HG03571 (cell line): Measurements from ENCODE around the gene TMEM191C.
"Not testable (repeated sequence)": the region's sequence is repeated elsewhere in the genome, so short reads cannot be mapped to it uniquely, and the experiment has no call there.

ENCODE experiments used
- ATAC-seq: cut with Tn5 transposase; IDR thresholded peaks from one replicate; pipeline ENCODE4 v1.9.1; 2021; ENCODE audit not compliant: unreplicated experiment

The TMEM191C gene

DNA sequence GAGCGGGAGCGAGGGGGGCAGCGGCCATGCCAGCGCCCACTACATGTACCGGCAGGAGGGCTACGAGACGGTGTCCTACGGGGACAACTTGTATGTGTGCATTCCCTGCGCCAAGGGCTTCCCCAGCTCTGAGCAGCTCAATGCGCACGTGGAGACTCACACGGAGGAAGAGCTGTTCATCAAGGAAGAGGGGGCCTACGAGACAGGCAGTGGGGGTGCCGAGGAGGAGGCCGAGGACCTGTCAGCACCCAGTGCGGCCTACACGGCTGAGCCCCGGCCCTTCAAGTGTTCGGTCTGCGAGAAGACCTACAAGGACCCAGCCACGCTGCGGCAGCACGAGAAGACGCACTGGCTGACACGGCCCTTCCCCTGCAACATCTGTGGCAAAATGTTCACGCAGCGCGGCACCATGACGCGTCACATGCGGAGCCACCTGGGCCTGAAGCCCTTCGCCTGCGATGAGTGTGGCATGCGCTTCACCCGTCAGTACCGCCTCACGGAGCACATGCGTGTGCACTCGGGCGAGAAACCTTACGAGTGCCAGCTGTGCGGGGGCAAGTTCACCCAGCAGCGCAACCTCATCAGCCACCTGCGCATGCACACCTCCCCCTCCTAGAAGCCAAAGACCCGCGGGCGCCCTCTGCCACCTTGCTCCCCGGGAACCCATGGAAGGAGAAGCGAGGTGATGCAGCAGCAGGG lies 20.9 kb upstream of the TMEM191C start:
- ATAC-seq: no peak

GRCh38 chr22:21446827-21447690 lies 20.1 kb upstream of the TMEM191C start:
- ATAC-seq: no peak

- ATAC-seq: no peak
Observed at GRCh38 chr22:21447694-21448402, 19.3 kb upstream of the TMEM191C start.

GRCh38 chr22:21448627-21449416 lies 18.4 kb upstream of the TMEM191C start:
- no peak for ATAC-seq

- ATAC-seq: no peak
Observed at GRCh38 chr22:21449531-21450319, 17.5 kb upstream of the TMEM191C start.

GRCh38 chr22:21450320-21450831 lies 16.8 kb upstream of the TMEM191C start:
- no peak for ATAC-seq

GRCh38 chr22:21450858-21451353 lies 16.3 kb upstream of the TMEM191C start:
- ATAC-seq: no peak

DNA sequence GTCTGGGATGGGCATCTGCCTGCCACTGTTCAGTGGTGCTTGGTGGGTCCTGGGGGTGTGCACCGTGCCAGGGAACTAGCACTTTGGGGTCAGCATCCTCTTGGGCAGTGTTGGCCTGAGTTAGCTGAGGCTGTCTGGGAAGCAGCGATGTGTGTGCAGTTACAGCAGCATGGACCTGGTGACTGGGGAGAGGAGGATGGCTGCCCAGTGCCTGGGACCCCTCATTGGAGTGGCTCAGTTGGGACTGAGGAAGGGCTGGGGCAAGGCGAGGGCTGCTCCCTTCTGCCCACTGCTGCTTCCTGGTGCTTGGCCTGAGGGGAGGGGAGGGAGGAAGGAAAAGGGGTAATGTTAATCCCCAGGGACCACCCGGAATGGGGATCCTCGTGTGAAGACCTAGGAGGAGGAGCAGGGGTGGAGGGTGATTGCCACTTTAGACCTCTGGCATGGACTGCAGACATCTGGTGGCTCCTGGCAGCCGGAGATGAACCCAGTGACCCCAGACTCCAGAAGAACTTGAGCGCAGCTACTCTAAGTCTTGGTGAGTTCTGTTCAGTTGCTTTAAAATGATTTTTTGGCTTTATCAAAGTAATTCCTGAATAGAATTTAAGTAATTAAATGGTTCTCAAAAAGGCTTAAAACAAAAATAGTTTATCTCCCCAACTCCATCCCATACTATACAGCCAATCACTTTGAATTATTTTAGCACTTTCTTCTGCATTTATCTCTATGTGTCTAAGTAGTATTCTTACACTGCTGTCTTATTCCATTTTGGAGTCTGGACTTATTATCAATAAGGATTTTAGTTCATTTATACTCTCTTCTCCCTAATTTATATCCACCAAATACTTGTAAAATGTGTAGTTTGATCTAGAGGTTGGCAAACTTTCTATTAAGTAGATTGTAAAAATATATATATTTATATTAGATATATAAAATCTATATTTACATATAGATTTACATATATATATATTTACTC lies 15.4 kb upstream of the TMEM191C start:
- no peak for ATAC-seq

DNA sequence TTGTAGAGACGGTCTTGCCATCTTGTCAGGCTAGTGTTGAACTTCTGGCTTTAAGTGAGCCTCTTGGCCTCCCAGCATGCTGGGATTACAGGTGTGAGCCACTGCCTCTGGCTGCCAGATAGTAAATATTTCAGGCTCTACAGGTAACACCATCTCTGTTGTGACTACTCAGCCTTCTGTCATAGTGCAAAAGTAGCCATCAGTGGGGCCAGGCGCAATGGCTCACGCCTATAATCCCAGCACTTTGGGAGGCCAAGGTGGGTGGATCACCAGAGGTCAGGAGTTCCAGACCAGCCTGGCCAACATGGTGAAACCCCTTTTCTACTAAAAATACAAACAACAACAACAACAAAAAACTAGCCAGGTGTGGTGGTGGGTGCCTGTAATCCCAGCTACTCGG lies 14.5 kb upstream of the TMEM191C start:
- ATAC-seq: not testable (repeated sequence)

- ATAC-seq: not testable (repeated sequence)
Observed at GRCh38 chr22:21454998-21455333, 12.2 kb upstream of the TMEM191C start.

DNA sequence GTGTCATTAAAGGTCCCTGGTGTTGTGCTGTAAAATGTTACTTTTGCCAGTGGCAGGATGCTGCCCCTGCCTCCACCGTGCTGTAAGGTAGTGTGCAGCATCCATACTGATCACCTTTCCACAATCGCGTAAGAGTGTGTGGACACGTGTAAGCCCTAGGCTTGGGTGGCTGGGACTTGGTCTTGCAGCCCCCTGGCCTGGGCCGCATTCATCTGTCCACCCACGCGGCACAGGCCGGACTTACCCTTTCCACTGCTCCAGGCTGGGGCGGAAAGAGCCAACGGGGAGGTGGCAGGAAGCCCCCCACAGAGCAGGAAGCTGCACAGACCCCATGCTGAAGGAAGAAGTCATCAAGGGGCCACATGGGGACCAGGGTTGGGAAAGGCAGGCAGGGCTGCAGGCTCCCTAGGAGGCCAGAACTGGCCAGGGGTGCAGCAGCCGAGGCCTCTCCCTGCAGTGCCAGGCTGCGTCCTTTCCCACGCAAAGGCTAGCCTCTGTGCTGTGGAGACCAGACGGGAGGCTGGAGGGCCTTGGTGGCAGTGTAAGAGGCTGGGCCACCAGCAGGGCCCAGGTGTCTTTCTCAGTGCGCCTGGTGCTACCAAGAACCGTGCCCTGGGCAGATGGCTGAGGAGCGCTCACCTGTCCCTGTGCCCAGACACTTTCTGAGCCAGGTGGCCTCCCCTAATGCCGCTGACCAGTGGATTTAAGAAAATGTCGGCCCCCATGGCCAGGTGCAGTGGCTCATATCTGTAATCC lies 11.7 kb upstream of the TMEM191C start:
- no peak for ATAC-seq

- no peak for ATAC-seq
Observed at GRCh38 chr22:21457023-21457787, 10.0 kb upstream of the TMEM191C start.

- ATAC-seq: not testable (repeated sequence)
Observed at GRCh38 chr22:21462672-21463071, 4.5 kb upstream of the TMEM191C start.

- ATAC-seq: peak; percentile 88
Observed at GRCh38 chr22:21468194-21469096, 1.3 kb downstream of the TMEM191C start.

DNA sequence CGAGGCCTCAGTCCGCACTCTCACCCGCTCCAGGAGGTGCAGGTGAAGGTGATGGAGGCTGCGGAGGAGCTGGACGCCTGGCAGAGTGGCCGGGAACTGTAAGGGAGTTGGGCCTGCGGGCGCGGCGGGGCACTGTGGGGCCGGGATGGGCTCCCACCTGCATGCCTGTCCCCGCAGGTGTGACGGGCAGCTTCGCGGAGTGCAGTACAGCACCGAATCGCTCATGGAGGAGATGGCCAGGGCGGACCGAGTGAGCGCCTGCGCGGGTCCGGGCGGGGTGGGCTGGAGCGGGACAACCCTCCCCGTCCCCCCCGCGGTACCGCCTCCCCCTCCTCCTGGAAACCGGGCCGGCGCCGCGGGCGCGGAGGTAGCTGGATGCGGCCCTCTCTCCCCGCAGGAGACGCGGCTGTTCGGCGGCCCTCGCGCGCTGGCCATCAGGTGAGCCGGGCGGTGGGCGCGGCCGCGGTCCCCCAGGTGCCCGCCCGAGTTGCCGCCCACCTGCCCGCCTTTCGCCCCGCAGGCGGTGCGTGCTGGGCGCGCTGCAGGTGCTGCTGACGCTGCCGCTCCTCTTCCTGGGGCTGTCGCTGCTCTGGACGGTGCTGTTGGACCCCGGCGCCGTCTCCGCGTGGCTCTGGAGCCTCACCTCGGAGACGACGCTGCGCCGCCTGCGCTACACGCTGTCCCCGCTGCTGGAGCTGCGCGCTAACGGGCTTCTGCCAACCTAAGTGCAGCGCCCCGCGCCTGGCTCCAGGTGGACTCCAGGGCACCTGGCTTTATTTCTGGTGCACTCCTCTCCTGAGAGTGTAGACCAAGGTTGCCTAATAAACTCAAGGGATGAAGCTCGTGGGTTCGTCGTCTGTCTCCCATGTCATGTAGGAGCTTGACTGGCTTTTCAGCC lies 2.2 kb downstream of the TMEM191C start:
- not testable (repeated sequence) for ATAC-seq
